ENCODE results near the gene THAP9.
"Not testable (repeated sequence)": the region's sequence is repeated elsewhere in the genome, so short reads cannot be mapped to it uniquely, and the experiment has no call there.

The THAP9 gene, protein sequence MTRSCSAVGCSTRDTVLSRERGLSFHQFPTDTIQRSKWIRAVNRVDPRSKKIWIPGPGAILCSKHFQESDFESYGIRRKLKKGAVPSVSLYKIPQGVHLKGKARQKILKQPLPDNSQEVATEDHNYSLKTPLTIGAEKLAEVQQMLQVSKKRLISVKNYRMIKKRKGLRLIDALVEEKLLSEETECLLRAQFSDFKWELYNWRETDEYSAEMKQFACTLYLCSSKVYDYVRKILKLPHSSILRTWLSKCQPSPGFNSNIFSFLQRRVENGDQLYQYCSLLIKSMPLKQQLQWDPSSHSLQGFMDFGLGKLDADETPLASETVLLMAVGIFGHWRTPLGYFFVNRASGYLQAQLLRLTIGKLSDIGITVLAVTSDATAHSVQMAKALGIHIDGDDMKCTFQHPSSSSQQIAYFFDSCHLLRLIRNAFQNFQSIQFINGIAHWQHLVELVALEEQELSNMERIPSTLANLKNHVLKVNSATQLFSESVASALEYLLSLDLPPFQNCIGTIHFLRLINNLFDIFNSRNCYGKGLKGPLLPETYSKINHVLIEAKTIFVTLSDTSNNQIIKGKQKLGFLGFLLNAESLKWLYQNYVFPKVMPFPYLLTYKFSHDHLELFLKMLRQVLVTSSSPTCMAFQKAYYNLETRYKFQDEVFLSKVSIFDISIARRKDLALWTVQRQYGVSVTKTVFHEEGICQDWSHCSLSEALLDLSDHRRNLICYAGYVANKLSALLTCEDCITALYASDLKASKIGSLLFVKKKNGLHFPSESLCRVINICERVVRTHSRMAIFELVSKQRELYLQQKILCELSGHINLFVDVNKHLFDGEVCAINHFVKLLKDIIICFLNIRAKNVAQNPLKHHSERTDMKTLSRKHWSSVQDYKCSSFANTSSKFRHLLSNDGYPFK

DNA sequence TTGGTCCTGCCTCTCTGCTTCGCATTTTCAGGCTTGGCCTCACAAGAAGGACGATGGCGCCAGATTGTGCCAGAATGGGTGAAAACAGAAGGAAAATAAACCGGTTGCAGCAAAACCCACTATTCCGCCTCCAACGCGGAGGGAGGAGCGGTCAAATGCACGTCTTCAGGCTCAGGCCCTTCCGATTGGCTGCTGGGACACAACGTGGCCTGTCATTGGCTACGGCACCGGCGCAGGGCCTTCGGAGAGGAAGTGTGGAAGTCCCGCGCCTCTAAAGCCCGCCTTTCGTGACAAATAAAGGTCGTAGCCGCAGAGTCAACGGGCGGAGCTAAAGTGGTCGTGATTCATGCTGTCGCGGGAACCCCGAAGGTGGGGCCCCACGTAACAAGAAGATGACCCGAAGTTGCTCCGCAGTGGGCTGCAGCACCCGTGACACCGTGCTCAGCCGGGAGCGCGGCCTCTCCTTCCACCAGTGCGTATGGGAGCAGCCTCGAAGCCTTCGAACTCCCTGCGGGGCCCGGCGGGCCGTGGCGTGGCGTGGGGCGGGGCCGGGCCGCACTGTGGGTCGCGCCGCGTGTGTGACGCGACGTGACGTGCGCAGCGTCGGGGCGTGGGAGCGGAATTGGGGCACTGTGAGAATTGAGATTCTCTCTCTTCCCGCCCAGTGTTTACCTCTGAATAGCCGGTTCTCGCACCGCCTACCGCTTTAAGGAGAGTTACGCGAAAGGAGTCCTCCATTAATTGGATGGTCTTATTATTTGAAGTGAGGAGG, at the start of gene THAP9:
Gene THAP9, plus strand, starts transcription at position 325 of the 772 bp plus-strand sequence. Its CDS starts 68 bp downstream, at position 393.
- DNase-seq: peak; percentile 58

DNA sequence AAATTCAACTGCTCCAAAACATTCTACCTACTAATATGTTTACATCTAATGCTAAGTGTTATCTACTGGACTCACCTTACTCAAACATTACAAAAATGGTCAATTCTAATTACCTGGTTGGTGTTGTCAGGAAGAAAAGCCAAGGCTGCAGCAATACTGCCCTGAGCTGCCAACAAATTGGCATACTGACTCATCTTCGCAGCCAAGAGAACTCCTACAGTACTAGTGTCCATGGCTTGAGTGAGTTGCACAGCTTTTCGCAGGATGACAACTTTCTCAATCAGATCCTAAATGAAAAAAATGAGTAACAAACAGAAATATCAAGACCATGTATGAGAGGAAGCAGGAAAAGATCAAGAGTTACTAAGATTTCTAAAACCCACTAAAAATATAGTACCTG, 49.2 kb upstream of the THAP9 start:
- no peak for DNase-seq

DNA sequence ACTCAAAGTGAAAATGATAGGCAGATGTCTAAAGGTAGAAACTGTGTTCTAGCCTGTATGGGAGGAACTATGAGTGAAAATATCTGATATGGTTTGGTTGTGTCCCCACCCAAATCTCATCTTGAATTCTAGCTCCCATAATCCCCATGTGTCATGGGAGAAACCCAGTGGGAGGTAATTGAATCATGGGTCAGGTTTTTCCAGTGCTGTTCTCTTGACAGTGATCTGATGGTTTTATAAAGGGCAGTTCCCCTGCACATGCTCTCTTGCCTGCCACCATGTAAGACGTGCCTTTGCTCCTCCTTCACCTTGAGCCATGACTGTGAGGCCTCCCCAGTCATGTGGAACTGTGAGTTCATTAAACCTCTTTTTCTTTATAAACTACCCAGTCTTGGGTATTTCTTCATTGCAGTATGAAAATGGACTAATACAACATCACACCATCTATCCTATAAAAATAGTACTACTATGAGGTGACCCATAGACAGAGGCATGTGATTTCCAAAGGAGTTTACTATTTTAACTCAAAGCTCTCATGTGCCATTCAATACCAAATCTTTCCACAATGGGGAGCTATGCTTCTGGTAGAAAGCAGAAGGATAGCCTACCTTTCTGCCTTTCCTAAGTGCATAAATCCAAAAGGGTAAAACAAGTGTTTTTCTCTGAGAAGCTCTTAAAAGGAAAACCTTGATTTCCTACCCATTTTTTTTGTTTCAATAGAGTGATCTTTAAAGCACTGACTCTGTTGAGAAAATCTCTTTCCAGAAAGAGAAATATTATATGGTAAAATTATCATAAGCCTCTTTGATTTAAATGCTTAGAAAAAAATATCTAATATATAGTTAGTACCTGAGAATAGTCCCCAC, 48.4 kb upstream of the THAP9 start:
- DNase-seq: no peak

DNA sequence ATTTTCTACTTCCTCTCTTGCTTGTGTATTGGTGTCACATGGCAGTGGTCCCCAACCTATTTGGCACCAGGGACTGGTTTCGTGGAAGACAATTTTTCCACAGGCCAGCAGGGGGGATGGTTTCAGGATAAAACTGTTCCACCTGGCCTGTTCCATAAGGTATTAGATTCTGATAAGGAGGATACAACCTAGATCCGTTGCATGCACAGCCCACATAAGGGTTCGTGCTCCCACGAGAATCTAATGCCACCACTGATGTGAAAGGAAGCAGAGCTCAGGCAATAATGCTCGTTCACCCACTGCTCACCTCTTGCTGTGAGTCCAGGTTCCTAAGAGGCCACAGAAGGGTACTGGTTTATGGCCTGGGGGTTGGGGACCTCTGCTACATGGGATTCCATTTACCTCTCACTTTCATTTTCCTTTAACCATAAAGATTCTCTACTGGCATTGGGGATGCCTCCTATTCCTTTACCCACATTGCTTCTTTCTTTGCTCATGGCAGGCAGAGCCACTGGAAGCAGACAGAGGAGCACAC, 47.7 kb upstream of the THAP9 start:
- DNase-seq: no peak

DNA sequence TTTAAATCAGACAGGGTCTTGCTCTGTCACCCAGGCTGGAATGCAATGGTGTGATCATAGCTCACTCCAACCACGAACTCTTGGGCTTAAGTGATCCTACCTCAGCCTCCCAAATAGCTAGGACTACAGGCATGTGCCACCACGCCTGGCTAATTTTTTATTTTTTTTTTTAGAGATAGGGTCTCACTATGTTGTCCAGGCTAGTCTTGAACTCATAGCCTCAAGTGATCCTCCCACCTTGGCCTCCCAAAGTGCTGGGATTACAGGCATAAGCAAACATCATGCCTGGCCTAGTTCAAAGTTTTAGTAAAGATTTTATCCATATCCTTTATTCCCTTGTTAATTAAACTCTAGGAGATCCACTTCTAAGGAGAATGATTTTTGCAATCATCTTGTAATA, 40.0 kb upstream of the THAP9 start:
- not testable (repeated sequence) for DNase-seq

DNA sequence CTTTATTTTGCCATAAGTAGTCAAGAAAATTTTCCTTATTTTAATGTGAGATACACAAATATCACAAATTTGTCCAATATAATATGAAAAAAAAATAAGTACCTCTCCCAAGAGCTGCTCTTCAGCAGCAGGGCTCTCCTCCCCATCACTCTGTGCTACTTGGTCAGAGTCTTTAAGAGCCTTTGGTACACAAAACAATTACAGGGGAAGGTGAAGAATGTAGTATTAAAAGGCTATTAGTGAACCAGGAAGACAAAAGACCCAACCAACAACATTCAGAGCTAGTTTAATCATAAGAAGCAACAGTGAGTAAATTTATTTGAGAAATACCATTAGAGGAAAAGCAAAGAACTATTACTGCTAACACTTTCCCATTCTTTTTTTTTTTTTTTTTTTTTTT, 39.0 kb upstream of the THAP9 start:
- DNase-seq: no peak

DNA sequence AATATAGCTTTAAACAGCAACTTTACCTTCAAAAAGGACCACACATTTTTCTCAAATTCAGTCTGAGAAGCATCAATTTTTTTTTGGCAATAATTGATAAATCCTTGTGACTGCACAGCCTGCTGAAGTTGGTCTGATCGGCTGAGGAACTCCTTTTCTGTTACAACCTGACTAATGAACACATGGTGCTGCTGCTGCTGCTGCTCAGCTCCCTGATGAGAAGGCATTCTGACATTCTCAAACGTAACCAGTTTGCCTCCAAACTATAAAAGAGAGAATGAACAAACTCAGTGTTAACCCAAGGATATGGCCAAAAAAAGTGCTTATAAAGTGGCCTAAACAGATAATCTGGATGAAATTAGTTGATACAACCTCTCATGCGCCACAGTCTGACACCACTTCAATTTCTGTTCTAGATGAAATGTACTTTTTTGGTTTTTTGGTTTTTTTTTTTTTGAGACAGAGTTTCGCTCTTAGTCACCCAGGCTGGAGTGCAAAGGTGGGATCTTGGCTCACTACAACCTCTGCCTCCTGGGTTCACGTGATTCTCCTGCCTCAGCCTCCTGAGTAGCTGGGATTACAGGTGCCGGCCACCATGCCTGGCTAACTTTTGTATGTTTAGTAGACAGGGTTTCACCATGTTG, 36.1 kb upstream of the THAP9 start:
- no peak for DNase-seq

DNA sequence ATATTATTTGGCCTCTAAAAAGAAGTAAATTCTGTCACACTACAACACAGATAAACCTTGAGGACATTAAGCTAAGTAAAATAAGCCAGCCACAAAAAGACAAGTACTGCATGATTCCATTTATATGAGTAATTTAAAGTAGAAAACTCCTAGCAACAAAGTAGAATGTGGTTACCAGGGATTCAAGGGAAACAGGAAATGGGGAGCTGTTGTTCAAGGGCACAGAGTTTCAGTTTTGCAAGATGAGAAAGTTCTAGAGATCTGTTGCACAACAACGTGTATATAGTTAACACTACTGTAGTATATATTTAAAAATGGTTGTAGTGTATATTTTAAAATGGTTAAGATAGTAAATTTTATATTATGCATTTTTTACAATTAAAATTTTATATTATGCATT, 34.9 kb upstream of the THAP9 start:
- DNase-seq: no peak

DNA sequence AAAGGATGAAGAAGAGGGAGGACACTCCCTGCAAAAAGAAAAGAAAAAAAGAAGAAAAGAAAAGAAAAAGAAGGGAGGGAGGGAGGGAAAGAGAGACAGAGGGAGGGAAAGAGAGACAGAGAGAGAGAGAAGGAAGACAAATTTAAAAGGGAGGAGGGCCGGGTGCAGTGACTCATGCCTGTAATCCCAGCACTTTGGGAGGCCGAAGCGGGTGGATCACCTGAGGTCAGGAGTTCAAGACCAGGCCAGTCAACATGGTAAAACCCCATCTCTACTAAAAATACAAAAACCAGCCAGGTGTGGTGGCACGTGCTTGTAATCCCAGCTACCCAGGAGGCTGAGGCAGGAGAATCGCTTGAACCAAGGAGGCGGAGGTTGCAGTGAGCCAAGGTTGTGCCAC, 34.5 kb upstream of the THAP9 start:
- DNase-seq: not testable (repeated sequence)

DNA sequence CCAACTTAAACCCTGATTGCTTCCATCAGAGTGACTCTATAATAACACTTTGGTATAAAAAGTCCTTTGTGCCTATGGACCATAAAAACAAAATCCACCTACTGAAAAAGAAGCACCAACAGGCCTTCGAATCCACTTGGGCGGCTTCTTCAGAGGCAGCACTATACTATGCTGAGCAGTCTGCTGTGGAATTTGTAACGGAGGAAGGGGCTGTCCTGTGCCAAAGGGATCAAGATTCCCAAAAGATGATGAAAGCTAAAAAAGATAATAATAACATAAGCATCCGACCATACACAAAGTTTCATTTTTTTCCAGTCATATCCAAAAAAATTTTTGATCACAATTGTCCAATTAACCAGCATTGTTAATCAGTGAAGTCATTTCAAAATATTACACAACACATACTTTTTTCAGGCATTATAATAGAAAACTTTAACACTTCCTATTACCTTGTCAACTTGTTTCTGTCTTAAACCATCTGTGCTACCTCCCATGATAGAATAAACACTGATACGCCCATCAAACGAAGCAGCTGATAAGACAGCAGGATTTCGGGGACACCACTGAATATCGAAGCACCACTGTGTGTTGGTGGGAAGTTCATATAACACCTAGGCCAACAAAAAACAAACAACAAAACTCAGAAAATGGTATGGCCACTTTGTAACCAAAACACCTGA, 33.7 kb upstream of the THAP9 start:
- no peak for DNase-seq

DNA sequence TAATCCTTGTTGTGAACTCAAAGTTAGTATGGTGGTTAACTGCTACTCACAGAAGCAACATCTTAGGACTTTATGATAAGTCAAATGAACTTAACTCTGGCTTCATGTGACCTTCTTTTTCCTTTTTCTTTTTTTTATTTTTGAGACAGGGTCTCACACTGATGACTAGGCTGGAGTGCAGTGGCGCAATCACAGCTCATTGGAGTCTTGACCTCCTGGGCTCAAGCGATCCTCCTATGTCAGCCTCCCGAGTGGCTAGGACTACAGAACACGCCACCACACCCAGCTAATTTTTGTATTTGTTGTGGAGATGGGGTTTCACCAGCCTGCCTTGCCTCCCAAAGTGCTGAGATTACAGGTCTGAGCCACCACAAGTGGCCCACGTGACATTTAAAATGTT, 32.0 kb upstream of the THAP9 start:
- no peak for DNase-seq

DNA sequence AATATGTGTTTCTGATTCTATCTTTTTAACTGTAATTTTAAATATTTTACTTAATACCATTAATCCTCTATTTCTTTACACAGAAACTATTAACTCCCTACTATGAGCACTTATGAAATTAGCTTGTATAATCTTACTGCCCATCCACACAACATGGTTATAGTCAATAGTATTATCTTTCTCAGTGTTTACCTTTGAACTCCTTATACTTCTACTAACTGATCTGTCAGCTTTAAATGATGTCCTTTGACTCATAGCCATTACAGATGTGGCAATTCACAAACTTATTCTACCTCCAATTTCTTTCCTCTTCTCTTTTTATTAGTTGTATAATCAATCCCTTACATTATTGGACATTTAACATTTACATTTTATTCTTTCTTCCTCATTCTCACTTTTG, 15.1 kb upstream of the THAP9 start:
- DNase-seq: no peak

DNA sequence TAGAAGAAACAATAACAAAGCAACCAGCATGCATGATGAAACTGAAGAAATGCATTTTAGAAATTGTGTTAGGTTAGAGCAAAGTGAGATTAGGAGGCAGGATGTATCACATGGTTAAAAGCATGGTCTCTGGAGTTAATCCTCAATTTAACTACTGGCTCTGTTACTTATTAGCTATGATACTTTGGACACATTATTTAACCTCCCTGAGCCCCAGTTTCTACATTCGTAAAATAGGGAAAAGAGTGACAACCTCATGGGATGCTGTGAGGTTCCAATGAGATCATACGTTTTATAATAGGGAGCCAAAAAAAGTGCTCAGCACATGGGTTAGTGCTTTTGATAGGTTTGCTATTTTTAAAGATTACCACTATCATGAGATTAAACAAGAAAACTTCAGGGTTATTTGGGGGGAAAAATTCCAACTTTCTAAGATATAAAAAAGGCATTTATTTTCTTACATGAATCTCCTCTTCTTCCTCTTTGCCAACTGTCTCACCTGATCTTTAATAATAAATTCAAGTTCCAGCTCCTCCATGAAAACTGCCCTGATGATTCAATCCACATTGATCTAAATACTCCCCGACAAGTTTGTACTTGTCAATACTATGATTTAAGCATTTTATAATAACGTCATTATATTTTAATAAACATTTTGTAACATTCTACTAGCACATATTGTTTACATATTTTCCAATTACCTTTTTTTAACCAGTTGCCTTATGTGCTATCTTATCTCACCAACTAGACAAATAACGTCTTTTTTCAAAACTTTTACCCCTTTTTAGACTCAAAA, 14.2 kb upstream of the THAP9 start:
- no peak for DNase-seq

DNA sequence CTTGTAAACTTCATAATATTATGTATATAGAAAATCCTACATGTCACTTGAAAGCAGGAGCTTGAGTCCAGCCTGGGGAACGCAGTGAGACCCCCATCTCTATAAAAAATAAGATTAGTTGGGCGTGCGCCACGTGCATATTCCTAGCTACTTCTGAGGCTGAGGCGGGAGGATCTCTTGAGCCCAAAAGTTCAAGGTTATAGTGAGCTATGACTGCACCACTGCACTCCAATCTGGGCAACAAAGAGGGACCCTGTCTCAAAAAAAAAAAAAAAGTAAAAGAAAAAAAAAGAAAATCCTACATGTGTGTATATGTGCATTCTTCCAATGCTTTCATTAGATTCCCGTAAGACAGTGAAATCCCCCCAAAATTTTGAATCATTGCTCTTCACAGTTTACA, 11.2 kb upstream of the THAP9 start:
- DNase-seq: no peak

DNA sequence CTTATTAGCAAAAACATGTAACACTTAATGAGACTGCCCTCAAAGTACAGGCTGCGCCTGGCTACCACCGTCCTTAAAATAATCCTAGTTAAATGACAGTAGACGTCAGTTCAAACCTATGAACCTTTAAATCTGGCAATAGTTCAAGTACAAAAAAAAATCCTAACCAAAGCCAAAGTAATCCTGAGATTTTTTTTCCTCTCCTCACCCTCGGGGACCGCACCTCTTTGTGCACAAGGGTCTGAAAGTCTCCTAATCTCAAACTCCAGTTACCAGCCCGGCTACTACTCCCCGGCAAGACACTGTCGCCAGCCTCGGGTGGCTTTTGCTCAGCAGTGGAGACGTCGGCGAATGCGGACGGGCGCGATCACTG, 10.0 kb upstream of the THAP9 start:
- DNase-seq: no peak

DNA sequence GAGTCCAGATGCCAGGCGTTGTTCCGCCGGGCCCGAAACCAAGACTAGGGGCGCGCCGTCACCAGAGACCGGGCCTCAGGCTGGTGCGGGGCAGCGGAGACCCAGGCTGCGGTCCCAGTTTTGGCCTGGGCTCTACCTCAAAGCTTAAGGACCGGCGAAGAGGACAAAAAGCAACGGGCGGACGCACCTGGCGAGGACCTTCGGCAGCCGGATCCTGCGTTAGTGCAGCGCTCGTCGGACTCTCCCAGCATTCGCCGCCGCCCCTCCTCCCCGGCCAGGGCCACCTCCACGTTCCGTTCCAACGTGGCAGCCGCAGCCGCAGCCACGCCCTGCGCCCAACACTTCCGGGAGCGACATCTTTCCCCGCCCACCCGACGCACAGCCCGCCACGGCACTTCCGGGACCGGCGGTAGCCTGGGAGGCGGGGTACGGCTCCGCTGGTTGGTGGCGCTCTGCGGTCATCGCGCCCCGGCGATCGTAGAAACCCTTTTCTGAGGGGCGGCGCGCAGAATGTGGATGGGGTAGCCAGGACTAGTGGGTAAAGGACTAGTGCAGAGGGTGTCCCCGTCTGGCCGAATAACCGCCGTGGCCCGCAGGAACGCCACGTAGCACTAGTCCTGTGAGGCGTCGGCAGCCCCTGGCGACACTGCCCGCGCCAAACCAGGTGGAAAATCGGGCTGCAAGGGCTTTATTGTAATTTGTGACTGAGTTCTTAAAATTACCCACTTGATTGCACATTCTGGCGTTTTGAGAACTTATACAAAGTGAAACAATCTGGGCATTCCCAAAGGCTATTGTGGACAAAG, 9.4 kb upstream of the THAP9 start, which contains the start of gene SEC31A:
Gene SEC31A, minus strand, starts transcription at position 253 of the 806 bp plus-strand sequence. CDS start 9,217 bp downstream, outside the sequence.
- DNase-seq: peak; percentile 36

DNA sequence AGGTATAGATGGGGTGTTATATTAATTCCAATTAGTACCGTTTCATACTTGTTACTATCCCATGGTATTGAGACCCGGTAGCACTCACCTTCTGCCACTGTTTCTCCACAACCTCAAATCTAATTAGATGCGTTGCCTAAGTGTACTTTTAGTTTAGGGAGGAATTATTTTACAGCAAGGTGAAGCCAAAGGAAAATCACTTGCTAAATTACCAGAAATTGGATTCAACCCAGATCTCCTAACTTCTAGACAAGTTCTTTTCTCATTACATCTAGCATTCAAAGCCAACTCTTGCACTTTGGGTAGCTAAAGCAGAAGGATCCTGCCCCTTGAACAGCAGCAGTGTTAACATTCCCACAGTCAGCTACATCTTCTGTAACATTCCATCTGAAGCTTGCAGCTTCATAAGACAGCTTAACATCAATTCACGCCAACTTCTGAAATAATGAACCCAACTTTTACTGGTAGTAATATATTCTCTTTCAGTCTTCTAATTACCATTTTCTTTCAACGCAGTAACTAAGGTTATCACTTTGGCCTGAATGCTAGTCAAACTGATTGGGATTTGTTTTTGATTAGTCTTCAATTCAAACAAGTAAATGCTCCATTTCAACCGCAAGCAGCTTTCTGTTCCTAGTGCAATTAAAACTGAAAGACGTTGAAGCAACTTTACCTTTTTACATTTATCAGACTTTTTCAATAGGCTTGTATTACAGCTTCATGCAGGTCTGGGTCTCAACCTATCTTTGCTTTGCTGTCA, 8.6 kb upstream of the THAP9 start:
- no peak for DNase-seq

DNA sequence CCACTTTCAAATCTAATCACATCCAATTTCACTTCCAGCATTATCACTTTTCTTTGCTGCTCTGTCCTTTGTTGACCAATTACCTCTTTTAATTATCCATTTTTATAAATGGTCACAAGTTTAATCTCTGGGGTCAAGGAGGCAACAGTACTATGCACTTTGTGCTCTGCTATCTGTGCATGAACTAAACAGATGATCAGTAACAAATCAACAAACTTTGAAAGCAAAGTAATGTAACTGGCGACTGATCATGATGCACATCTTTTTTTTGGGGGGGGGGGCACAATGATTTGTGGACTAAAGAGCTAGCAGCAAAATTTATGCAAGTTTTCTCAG, 8.1 kb upstream of the THAP9 start:
- no peak for DNase-seq
